ENCODE results near the gene NF2.

Gene NF2

GRCh38 chr22:29726512-29727130 lies 123.2 kb downstream of the NF2 start:
- no peak for DNase-seq

GRCh38 chr22:29727131-29727523 lies 123.7 kb downstream of the NF2 start:
- DNase-seq, result no peak

GRCh38 chr22:29729161-29729560 lies 125.7 kb downstream of the NF2 start:
- no peak for DNase-seq

- no peak for DNase-seq
Observed at GRCh38 chr22:29731058-29731850, 127.8 kb downstream of the NF2 start.

GRCh38 chr22:29732883-29733282 lies 129.4 kb downstream of the NF2 start:
- no peak for DNase-seq

- DNase-seq, result no peak
Observed at GRCh38 chr22:29733362-29734201, 130.1 kb downstream of the NF2 start.

- no peak for DNase-seq
Observed at GRCh38 chr22:29734406-29734805, 131.0 kb downstream of the NF2 start.

GRCh38 chr22:29734838-29735237 lies 131.4 kb downstream of the NF2 start:
- DNase-seq, result no peak

GRCh38 chr22:29735416-29735815 lies 132.0 kb downstream of the NF2 start:
- DNase-seq, result no peak

- DNase-seq, result no peak
Observed at GRCh38 chr22:29737251-29738117, 134.1 kb downstream of the NF2 start.

GRCh38 chr22:29738118-29738815 lies 134.8 kb downstream of the NF2 start:
- DNase-seq, result no peak

GRCh38 chr22:29739346-29739875 lies 136.0 kb downstream of the NF2 start:
- no peak for DNase-seq

- no peak for DNase-seq
Observed at GRCh38 chr22:29740216-29740615, 136.8 kb downstream of the NF2 start.

GRCh38 chr22:29741926-29742325 lies 138.5 kb downstream of the NF2 start:
- DNase-seq, result no peak

- DNase-seq, result no peak
Observed at GRCh38 chr22:29742326-29742725, 138.9 kb downstream of the NF2 start.

GRCh38 chr22:29744902-29745301 lies 141.5 kb downstream of the NF2 start:
- DNase-seq, result no peak

GRCh38 chr22:29747832-29748231 lies 144.4 kb downstream of the NF2 start:
- DNase-seq, result no peak

All from activated naive CD4-positive, alpha-beta T cell treated with Interleukin-2 at 50 U/mL for 16 hours (primary cell).